HUES6 (cell line): ENCODE results near the gene MRAP2.
"Not testable (repeated sequence)": the region's sequence is repeated elsewhere in the genome, so short reads cannot be mapped to it uniquely, and the experiment has no call there.

Experiments
- H3K27ac ChIP-seq: 2 replicates; pipeline ENCODE4 v1.7.0; 2013; ENCODE audit warnings: low read depth, mild to moderate bottlenecking, low read length, inconsistent platforms
- H3K27me3 ChIP-seq: 2 replicates; pipeline ENCODE4 v1.6.1; 2013; ENCODE audit warnings: low read length; ENCODE audit not compliant: control insufficient read depth, insufficient read depth
- H3K36me3 ChIP-seq: 2 replicates; pipeline ENCODE4 v1.6.1; 2013; ENCODE audit warnings: low read length; ENCODE audit not compliant: control insufficient read depth, insufficient read depth
- H3K4me1 ChIP-seq: 2 replicates; pipeline ENCODE4 v1.6.1; 2013; ENCODE audit warnings: low read length; ENCODE audit not compliant: control insufficient read depth, insufficient read depth
- H3K4me3 ChIP-seq: 2 replicates; pipeline ENCODE4 v1.5.1; 2013; ENCODE audit warnings: low read depth, low read length
- H3K9ac ChIP-seq: one replicate; pipeline ENCODE4 v1.6.1; 2013; ENCODE audit warnings: mild to moderate bottlenecking, low read length
- H3K9me3 ChIP-seq: 2 replicates; pipeline ENCODE4 v1.6.1; 2013; ENCODE audit warnings: low read depth, low read length; ENCODE audit not compliant: control insufficient read depth, insufficient read depth

MRAP2 gene

DNA sequence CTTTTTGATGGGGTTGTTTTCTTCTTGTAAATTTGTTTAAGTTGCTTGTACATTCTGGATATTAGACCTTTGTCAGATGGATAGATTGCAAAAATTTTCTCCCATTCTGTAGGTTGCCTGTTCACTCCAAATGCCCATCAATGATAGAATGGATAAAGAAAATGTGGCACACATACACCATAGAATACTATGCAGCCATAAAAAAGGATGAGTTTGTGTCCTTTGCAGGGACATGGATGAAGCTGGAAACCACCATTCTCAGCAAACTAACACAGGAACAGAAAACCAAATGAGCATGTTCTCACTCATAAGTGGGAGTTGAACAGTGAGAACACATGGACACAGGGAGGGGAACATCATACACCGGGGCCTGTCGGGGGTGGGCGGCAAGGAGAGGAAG is 1.6 kb upstream of the MRAP2 start:
- not testable (repeated sequence) for H3K36me3 ChIP-seq, H3K27ac ChIP-seq, H3K9ac ChIP-seq, H3K9me3 ChIP-seq, H3K4me3 ChIP-seq
- Histone ChIP-seq H3K27me3 (peaks cover 29% of the 10 kb centered on the region), H3K4me1 (peaks cover 18% of the 10 kb centered on the region)

DNA sequence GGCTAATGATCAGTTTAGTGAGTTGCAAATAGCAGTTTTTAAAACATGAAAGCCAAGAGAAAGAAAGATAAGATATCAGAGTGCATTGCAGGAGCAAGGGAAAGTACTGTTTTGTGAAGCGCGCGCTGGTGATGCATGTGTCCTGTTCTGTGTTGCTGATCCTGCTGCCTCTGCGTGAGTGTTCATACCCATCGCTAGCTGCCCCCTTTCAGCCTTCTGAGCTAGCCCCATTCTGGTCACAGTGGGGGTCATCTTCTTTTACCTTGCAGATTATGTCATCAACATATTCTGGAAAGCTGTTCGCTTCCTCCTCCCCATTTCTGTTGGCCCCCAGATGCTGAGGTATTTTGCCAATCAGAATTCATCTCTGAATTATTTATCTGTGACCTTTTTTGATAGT is 1.9 kb downstream of the MRAP2 start:
- Histone ChIP-seq H3K27me3 (peaks cover 29% of the 10 kb centered on the region), H3K36me3 (no peaks in the 10 kb centered on the region), H3K9ac (no peak overlapping the region), H3K4me1 (peaks cover 18% of the 10 kb centered on the region), H3K9me3 (peaks cover 25% of the 10 kb centered on the region), H3K27ac (no peak overlapping the region), H3K4me3 (no peak overlapping the region)

DNA sequence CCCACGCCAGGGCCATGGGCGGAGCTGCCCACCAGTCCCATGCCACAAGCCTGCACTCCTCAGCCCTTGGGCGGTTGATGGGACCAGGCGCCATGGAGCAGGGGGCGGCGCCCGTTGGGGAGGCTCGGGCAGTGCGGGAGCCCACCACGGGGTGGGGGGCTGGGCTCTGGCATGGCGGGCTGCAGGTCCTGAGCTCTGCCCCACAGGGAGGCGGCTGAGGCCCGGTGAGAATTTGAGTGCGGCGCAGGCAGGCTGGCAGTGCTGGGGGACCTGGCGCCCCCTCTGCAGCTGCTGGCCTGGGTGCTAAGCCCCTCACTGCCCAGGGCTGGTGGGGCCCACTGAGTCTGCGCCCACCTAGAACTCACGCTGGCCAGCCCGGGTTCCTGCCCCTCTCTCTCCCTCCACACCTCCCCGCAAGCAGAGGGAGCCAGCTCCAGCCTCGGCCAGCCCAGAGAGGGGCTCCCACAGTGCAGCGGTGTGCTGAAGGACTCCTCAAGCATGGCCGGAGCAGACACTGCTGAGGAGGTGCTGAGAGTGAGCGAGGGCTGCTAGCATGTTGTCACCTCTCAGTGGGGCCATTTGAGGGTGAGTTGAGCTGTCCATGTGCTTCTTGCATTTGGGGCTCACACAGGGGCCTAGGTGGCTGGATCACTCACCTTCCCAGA is 4.0 kb downstream of the MRAP2 start:
- H3K27ac ChIP-seq = no peak overlapping the region

GRCh38 chr6:84042603-84043002 is 9.0 kb downstream of the MRAP2 start:
- H3K9me3 ChIP-seq = peaks cover 33% of the 10 kb centered on the region
- no peak overlapping the region for H3K27ac ChIP-seq
- no peaks in the 10 kb centered on the region for H3K4me1 ChIP-seq
- H3K9ac ChIP-seq = no peak overlapping the region
- H3K4me3 ChIP-seq = no peak overlapping the region
- H3K36me3 ChIP-seq = no peaks in the 10 kb centered on the region
- H3K27me3 ChIP-seq = no peaks in the 10 kb centered on the region

More for the DNA sequence above, 4.0 kb downstream of the MRAP2 start:
- H3K4me3 ChIP-seq = no peak overlapping the region
- peaks cover 28% of the 10 kb centered on the region for H3K27me3 ChIP-seq
- peaks cover 18% of the 10 kb centered on the region for H3K4me1 ChIP-seq
- H3K9ac ChIP-seq = no peak overlapping the region
- peaks cover 39% of the 10 kb centered on the region for H3K9me3 ChIP-seq
- H3K36me3 ChIP-seq = no peaks in the 10 kb centered on the region

DNA sequence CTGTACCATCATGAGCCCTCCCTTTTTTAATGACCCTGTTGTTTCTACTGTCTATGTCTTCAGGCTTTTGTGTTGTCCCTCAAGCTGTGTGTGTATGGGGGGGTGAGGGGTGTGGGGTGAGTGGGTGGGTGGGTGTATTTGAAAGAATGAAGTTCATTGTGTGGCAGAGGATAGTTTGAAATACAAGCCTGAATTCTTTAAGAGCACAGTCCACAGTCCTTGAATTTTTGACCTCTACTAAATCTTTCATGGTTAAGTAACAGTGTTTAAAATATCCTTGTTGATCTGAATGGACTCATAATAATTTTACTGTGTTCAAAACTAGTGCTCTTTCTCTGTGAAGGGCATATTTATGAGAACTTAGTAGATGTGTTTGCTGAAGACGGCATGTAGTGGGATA is 10.0 kb downstream of the MRAP2 start:
- Histone ChIP-seq H3K4me3 (no peak overlapping the region), H3K9me3 (peaks cover 25% of the 10 kb centered on the region), H3K36me3 (no peaks in the 10 kb centered on the region), H3K4me1 (no peaks in the 10 kb centered on the region), H3K27me3 (no peaks in the 10 kb centered on the region), H3K27ac (no peak overlapping the region), H3K9ac (no peak overlapping the region)

DNA sequence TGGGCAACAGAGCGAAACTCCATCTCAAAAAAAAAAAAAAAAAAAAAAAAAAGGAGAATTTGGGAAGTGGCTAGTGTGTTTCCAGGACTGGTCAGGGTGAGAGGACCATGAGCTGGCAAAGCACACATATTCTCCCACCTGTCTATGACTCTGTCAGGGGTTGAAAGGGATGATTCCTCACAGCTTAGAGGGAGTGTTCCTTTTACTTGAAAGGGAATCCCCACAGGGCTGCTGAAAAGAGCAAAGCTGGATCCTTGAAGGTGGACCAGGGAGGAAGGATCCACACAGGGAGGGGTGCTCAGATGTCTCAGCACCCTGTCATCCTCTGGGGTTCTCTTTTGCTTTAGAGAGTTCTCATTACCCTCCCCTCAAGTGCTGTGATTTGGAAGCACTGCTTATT is 13.2 kb downstream of the MRAP2 start:
- Histone ChIP-seq H3K36me3 (no peaks in the 10 kb centered on the region), H3K9ac (no peak overlapping the region), H3K4me3 (no peak overlapping the region), H3K27ac (no peak overlapping the region), H3K27me3 (no peaks in the 10 kb centered on the region), H3K9me3 (peaks cover under 1% of the 10 kb centered on the region; the same call in 1 of the 2 replicates), H3K4me1 (peaks cover 3% of the 10 kb centered on the region)

- no peaks in the 10 kb centered on the region for H3K36me3 ChIP-seq
Observed at GRCh38 chr6:84048588-84048987, 15.0 kb downstream of the MRAP2 start.

GRCh38 chr6:84050408-84050807 is 16.8 kb downstream of the MRAP2 start:
- Histone ChIP-seq H3K27me3 (no peaks in the 10 kb centered on the region), H3K4me1 (peaks cover 22% of the 10 kb centered on the region), H3K36me3 (no peaks in the 10 kb centered on the region), H3K4me3 (no peak overlapping the region), H3K9me3 (no peaks in the 10 kb centered on the region), H3K9ac (no peak overlapping the region), H3K27ac (no peak overlapping the region)

More at GRCh38 chr6:84048588-84048987, 15.0 kb downstream of the MRAP2 start:
- Histone ChIP-seq H3K27ac (no peak overlapping the region), H3K27me3 (no peaks in the 10 kb centered on the region), H3K9ac (no peak overlapping the region), H3K4me1 (peaks cover 21% of the 10 kb centered on the region), H3K4me3 (no peak overlapping the region), H3K9me3 (no peaks in the 10 kb centered on the region)

- H3K4me3 ChIP-seq = peak overlapping the region; percentile 28
- H3K36me3 ChIP-seq = no peaks in the 10 kb centered on the region
- no peaks in the 10 kb centered on the region for H3K27me3 ChIP-seq
- H3K9ac ChIP-seq = peak overlapping the region; percentile 0
- peaks cover 22% of the 10 kb centered on the region for H3K4me1 ChIP-seq
- H3K9me3 ChIP-seq = no peaks in the 10 kb centered on the region
- H3K27ac ChIP-seq = no peak overlapping the region
Observed at GRCh38 chr6:84052204-84052882, 18.8 kb downstream of the MRAP2 start.

DNA sequence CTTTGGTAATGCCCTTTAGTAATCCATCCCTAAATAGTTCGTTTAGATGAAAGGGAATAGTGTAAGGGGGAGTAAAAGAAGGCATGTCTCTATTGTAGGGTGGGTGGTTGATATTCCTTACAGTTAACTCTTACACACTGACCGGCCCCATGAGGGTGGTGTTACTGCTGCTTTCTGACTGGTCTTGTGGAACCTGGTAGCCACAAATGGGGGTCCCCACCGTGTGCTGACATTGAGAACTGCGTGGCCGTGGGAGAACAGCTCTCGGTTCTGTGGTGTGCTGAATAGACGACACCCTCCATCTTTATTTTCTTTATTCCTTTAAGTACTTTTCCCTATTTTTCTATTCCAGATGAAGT is 19.3 kb downstream of the MRAP2 start:
- no peak overlapping the region for H3K9ac ChIP-seq
- no peaks in the 10 kb centered on the region for H3K36me3 ChIP-seq
- no peak overlapping the region for H3K27ac ChIP-seq
- H3K9me3 ChIP-seq = no peaks in the 10 kb centered on the region
- H3K27me3 ChIP-seq = no peaks in the 10 kb centered on the region
- H3K4me1 ChIP-seq = peaks cover 22% of the 10 kb centered on the region
- peak overlapping the region; percentile 17; the same call in 1 of the 2 replicates for H3K4me3 ChIP-seq

GRCh38 chr6:84055647-84056046 is 22.1 kb downstream of the MRAP2 start:
- no peaks in the 10 kb centered on the region for H3K9me3 ChIP-seq
- no peak overlapping the region for H3K27ac ChIP-seq
- no peaks in the 10 kb centered on the region for H3K36me3 ChIP-seq
- peaks cover 30% of the 10 kb centered on the region for H3K4me1 ChIP-seq
- no peaks in the 10 kb centered on the region for H3K27me3 ChIP-seq
- no peak overlapping the region for H3K4me3 ChIP-seq
- H3K9ac ChIP-seq = no peak overlapping the region
